Endothelial cell of hepatic sinusoid (primary cell): ENCODE measurements around the gene CREBBP.

Experiments used
- in situ Hi-C: cut with HindIII; loops from 2 replicates; pipeline ENCODE4 v1.10.0; 2017; ENCODE audit warnings: low sequenced_read_pairs

The CREBBP gene

DNA sequence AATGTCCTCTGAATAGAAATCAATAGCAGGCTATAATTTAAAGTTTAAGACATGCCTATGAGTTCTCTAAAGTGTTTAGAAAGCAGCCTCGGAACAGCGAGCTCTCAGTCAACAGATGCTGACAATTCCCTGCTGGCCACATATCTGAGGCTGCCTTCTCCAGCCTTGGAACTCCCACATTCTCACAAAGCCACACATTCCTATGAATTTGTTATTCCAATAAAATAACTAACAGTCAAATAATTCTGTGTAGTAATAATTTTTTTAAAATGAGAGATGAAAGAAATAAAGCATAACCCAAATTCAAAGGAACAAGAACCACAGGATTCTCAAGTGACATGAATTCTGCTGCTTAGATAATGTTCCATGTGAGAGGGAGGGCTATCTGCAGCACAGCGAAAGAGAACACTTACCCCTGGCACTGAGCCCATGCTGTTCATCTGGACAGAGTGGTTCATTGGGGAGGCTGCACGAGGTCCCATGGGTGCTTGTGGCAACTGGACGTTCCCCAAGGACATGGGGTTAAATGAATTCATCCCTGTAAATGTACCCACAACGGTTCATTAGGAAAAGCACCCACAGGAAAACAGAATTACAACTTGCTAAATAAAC lies 106.3 kb downstream of the CREBBP start:
- in situ Hi-C loops, result loop anchor here (5.0 kb wide), 1 partner anchor 103 kb away; no protein-coding TSS in a partner anchor

DNA sequence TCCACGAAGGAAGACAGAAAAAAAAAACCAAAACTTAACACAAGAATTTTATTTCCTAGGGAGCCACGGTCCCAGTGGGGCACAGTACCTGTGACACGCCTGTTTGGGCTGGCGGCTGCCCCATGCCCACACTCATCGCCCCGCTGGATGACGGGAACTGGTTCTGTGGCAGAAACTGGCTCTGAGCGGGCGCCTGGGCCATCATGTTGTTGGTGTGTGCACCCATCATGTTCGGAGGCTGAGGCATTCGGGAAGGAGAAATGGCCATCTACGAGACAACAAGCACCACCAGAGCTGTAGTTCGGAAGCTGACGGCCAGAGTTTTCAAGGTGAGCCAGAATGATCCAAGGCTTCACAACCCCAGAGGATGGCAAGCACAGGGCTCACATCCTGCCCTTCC lies 106.8 kb downstream of the CREBBP start:
- in situ Hi-C loops, result loop anchor here (5.0 kb wide), 1 partner anchor 104 kb away; no protein-coding TSS in a partner anchor

DNA sequence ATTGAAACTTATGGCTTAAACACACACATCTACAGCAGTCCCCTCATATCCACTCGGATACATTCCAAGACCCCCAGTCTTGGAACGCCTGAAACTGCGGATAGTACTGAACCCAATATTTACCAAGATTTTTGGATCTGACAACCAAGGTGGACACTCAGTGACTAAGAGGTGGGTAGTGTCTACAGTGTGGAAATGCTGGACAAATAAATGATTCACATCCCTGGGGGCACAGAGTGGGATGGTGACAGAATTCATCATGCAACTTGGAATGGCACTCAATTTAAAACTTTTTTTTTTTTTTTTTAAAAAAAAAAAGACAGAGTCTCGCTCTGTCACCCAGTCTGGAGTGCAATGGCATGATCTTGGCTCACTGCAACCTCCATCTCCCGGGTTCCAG lies 109.0 kb downstream of the CREBBP start:
- in situ Hi-C loops, result loop anchor here (5.0 kb wide), 1 partner anchor 106 kb away; no protein-coding TSS in a partner anchor

DNA sequence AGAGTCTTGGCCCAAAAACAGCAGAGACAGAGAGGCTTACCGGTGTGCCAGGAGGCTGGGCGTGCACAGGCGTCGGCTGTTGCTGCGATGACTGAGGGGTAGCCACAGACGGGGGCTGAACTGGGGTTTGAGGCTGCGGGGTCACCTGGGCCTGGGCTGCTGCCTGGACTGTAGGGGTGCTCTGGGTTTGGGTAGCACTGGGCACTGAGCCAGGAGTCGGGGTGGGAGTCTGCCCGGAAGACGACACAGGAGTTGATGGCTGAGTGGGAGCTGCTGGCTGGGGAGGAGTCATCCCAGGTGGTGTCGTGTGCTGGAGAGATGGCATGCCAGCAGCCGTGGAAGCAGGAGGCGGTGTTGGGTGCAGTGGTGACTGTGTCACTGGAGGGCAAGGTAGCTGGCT lies 110.0 kb downstream of the CREBBP start:
- in situ Hi-C loops, result loop anchor here (5.0 kb wide), 1 partner anchor 107 kb away; no protein-coding TSS in a partner anchor

DNA sequence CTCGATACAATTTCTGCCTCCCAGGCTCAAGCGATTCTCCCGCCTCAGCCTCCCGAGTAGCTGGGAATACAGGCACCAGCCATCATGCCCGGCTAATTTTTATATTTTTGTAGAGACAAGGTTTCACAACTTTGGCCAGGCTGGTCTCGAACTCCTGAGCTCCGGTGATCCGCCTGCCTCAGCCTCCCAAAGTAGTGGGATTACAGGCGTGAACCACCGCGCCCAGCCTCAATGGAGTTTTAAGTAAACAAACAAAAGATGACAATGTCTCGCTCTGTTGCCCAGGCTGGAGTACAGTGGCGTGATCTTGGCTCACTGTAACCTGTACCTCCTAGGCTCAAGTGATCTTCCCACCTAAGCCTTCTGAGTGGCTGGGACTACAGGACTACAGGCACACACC lies 110.6 kb downstream of the CREBBP start:
- in situ Hi-C loops, result loop anchor here (5.0 kb wide), 1 partner anchor 107 kb away; no protein-coding TSS in a partner anchor

DNA sequence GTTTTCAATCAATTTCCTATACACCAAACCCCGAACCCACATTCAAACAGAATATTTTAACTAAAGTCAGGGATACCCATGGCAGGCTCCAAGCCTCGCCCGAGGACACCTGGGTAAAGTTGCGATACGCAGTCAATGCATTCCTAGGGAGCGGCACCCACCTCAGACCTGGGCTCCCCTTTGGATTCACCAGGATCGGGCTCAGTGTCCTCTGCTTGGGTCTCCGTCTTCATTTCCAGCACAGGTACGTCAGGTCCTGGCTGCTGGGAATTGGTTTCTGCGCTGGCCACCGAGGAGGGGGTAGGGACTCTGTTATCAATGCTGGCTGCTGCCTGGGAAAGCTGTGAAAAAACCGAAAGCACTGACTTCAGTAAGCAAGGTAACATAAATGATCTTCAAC lies 111.5 kb downstream of the CREBBP start:
- in situ Hi-C loops, result no loop called here

DNA sequence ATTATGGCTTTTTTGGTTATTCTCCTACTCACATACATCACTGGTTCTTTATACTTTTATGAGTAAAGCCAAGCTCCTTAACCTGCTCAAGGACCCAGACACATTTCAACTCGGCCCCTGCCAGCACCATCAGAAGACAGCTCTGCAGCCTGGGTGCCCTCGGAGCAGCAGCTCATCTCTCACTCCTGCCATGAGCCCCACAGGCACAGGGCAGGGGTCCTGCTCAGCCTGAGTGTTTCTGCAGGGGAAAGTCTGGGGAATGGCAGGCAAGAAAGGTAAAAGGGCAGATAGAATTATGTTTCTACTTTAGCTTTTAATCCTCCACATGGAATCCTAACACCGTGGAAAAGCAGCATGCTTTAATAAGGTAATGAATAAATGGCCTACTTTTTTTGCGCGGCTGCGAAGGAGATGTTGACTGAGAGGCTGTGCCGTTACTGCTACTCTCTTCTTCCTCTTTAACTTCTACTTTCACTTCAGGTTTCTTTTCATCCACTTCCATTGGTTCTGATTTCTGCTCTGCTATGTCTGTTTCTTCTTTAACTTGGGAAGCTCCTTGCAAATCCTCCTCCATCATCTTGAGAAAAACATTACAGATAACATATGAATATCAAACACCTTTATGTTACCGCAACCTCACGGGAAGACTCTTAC lies 113.1 kb downstream of the CREBBP start:
- in situ Hi-C loops, result no loop called here

DNA sequence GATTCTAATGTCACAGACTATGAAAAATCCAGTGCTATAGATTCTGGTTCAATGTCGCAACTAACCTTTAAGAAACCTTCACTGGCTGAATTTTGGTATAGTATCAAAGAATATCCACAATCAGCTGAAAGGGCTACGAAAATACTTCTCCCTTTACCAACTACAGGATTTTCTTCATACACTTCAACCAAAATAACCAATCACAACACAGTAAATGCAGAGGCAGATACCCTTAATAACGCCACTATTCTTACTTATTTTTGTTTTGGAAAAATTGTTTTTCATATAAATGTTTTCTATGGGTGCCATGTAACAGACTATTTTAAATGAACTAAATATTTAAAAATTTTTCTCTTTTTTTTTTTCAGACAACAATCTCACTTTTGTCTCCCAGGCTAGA lies 114.3 kb downstream of the CREBBP start:
- in situ Hi-C loops, result no loop called here

DNA sequence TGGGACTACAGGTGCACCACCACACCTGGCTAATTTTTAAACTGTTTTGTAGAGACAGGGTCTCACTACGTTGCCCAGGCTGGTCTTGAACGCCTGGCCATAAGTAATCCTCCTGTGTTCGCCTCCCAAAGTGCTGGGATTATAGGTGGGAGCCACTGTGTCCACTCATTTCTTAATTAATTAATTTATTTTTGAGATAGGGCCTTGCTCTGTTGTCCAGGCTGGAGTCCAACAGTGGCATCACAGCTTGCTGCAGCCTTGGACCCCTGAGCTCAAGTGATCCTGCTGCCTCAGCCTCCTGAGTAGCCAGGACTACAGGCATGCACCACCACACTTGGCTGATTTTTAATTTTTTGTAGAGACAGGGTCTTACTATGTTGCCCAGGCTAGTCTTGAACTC lies 116.1 kb downstream of the CREBBP start:
- in situ Hi-C loops, result no loop called here

DNA sequence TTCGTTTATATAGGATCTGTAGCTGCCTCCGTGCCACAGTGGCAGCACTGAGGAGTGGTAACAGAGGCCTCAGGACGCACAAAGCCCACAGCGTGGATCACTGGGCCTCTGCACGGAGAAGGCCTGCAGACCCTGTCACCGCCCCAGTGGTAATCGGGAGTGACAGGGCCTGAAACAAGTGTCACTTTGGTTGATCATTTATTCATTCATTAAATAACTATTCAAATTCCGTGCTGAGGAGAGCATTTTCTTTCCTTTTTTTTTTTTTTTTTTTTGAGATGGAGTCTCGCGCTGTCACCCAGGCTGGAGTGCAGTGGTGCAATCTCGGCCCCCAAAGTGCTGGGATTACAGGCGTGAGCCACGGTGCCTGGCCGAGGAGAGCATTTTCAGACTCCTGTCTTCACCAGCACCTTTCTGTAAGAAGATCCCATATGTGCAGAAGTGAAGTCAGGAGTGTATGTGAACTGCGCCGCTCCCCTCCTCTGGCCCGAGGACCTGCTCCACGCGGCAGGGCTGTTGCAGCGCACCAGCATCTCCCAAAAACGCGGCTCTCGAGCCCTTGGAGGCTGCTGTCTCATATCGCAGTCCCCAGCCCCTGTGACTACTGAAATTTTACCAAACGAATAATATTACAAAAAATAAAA lies 118.3 kb downstream of the CREBBP start:
- in situ Hi-C loops, result no loop called here

DNA sequence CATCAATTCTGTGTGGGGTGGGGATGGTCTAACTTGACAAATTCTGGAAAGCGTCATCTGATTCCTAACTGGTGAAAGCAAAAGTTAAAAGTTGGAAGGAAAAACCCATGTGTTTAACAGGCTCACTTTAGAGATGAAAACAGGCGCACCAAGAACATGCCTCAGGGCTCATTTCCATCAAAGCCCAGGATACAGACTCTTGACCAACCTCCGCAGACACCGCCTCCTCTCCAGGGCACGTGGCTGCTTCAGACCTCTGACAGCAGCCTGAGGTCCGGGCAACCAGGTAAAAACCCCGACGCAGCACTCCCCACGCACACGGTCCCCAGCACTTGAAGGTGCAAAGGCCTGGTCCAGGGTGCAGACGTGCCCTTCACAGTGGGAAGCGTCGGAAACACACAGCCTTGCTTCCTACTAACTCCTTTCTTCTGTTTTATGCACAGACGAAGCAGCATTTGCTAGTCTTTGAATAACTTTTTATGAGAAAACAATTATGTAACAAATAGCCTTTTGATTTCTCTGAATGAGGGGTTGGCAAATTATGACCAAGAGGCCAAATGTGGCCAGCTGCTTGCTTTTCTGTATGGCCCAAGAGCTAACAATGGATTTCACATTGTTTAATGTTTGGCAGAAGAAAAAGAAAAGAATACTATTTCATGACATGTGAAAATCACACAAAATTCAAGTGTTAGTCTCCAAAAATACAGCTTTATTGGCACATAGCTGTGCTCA lies 119.0 kb downstream of the CREBBP start:
- in situ Hi-C loops, result no loop called here

DNA sequence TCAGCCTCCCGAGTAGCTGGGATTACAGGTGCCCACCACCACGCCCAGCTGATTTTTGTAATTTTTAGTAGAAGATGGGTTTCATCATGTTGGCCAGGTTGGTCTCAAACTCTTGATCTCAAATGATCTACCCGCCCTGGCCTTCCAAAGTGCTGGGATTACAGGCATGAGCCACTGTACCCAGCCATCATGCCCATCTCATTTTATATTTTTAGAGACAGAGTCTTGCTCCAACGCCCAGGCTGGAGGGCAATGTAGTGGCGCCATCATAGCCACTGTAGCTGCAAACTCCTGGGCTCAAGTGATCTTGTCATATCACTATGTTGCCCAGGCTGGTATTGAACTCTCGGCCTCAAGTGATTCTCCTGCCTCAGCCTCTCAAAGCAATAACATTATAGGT lies 120.0 kb downstream of the CREBBP start:
- in situ Hi-C loops, result no loop called here

DNA sequence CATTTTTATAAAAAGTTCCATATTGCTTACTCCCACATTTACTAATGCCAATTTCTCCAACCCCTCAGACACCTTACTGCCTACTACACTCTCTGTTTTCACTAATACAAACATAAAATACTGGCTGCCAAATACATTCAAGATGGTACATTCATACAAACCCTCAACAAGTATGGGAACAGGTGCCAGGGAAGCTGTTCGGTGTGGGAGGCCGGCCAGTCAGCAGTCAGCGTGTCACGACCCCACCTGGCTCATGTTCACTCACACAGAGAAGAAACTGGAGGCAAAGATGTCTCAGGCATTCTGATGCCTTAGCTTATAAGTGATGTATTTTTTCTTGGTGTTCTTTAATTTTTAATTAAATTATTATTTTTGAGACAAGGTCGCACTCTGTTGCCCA lies 120.8 kb downstream of the CREBBP start:
- in situ Hi-C loops, result loop anchor here (5.0 to 10.0 kb wide), 5 partner anchors 57 to 158 kb away; no protein-coding TSS in a partner anchor

DNA sequence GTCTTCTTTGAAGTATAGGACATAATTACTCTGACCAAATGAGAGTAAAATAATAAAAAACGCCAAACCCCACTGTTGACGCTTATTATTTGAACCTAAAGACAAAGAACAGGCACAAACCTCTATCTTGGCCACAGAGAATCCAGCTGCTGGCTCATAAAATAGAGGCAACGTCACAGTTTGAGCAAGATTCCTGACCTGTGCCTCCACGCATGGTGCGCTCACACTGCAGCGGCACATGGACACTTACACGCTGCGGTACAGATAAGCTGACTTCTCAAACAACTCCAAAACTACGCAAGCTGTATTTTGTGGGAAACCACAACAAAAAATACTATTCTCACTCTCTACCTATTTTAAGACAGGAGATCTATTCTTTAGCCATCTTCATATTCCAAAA lies 124.4 kb downstream of the CREBBP start:
- in situ Hi-C loops, result loop anchor here (5.0 to 10.0 kb wide), 5 partner anchors 54 to 161 kb away; no protein-coding TSS in a partner anchor

DNA sequence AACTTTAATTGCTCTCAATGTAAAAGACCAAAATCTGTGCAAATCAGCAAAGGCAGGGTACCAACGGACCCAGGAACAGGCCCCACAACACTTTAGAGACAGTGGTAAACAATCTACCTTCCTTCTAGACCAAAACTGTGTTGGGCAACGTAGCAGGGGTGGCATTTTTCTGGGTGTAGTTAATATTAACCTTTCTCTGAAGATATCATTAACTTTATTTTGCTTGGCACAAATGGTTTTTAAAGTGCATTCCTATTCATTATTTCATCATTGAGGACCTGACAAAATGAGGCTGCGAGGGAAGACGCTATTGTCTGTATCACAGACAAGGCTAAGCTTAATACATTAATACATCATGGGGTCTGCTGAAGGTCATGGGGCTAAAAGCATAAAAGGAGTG lies 125.3 kb downstream of the CREBBP start:
- in situ Hi-C loops, result loop anchor here (5.0 to 10.0 kb wide), 5 partner anchors 53 to 162 kb away; no protein-coding TSS in a partner anchor

DNA sequence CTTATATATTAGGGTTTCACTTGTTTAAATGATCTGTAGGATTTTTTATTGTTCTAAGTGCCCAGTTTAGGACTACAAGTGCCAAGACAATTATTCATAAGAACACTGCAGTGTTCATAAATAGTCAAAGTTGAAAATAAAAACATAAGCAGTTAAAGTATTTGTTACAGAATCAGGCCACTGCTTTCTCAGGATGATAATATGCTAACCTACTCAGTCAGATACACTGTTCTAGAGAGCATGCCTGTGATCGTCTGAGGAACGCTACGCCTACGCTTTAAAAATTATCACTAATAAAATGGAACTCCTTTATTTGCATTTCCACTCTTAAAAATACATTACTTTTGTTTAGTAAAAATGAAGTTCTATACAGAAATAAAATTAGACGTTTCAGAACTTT lies 125.7 kb downstream of the CREBBP start:
- in situ Hi-C loops, result loop anchor here (5.0 to 10.0 kb wide), 5 partner anchors 52 to 163 kb away; no protein-coding TSS in a partner anchor

DNA sequence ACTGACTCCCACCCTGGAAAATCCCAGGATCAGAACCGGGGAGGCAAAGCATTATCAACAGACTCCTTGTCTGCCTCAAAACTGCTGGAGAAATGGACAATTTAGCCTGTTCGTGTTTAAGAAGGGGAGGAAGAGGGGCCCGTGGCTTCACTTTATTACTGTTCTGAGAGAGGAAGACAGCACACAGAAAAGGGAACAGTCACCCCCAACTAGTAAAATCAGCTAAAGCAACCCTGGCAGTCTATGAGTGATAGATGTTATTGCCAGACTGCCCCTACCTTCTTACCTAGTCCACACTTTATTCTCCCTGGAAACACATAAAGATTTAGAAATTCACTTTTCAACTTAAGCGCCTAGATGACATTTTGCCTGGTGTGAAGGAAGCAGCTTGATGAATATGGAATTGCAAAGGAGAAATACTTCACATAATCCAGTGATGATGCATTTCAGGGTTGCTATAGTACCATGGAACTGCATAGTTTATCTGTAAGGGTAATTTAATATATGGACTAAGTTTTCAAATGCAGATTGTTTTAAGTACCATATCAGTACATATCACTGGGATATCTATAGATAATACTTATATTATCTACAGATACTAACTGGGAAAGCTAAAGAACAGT lies 126.3 kb downstream of the CREBBP start:
- in situ Hi-C loops, result loop anchor here (10.0 kb wide), 1 partner anchor 109 kb away; no protein-coding TSS in a partner anchor

DNA sequence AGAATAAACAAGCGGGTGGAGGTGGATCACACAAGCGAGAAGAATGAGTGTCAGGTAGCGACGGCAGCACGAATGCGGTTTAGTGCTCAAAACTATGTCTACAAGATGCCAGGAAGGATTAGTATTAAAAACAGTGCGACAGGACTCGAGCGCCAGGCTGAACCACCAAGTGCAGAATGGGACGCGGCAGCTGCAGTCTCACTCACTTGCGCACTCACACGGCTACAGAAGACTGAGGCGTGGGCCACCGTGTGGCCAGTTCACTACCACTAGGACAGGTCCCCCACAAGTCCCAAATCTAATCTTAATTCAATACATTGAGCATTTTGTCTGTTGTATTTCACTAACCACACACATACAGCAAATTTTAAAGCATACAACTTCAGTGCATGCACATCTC lies 127.5 kb downstream of the CREBBP start:
- in situ Hi-C loops, result loop anchor here (10.0 kb wide), 1 partner anchor 108 kb away; no protein-coding TSS in a partner anchor

DNA sequence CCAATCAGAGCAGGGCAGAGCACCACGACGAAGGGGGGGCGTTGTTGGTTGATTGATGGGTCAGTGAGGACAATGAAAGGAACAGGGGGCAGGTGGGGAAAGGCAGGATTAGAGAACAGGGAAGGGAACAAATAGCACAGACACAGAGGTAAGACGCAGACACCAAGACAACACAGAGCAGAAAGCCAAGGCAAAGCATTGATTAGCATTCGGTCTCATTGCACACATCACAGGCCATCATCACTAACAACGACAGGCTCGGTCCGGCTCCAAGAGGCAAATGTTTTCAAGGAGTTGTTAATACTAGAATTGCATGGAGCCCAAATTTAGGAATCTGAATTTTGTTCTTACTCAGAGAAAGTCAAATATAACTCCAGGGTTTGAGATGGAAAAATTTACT lies 128.6 kb downstream of the CREBBP start:
- in situ Hi-C loops, result loop anchor here (10.0 kb wide), 1 partner anchor 107 kb away; no protein-coding TSS in a partner anchor

DNA sequence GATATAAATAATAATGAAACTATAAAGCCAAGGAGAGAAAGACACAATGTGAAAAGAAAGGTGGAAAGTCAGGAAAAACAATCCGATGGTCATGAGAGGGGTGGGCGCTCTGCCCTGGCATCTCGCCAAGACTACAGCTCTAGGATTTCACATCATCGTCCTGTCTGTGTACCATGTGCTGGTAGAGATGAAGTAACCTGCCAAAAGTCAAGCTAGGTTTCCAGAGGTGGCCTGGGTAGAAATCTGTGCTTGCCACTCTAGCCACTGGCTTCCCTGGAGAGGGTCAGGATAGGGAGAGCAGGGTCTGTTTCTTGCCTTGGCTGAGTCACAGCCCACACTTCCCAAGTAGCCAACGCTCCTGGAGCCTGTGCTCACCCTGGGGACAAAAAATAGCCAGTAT lies 132.2 kb downstream of the CREBBP start:
- in situ Hi-C loops, result no loop called here
